SK-N-SH (cell line): ENCODE results near the gene SMPD2. TPM values are rescaled to one million over a fixed set of nuclear protein-coding genes. Genes with fewer than 3 reads are reported as not detected.

ENCODE experiments used
- CTCF ChIA-PET: fragments of 300-600, 350-600 bp; formaldehyde crosslinking; extraction: SDS; loops from one replicate; lab custom pipeline; 2021; lab: Yijun Ruan, JAX
- POLR2A ChIA-PET: fragments of 350-600 bp; sonication (Branson Sonifier 250); formaldehyde crosslinking; extraction: SDS; loops from one replicate; lab custom pipeline; 2020; ENCODE audit warnings: antibody characterized with exemption, inconsistent platforms; lab: Yijun Ruan, JAX
- DNase-seq: peaks from one replicate; pipeline ENCODE4 v3.0.0; 2012
- H2AFZ ChIP-seq: fragments of 200-600 bp; sonication (generic); 2 replicates; pipeline ENCODE4 v1.8.1; 2016; ENCODE audit warnings: antibody characterized with exemption, mild to moderate bottlenecking, low read depth
- H3F3A ChIP-seq: fragments of 200-600 bp; sonication (generic); replicated peaks from 2 replicates; pipeline ENCODE3; 2016; ENCODE audit warnings: antibody characterized with exemption, mild to moderate bottlenecking; ENCODE audit not compliant: insufficient read depth
- H3K27ac ChIP-seq, 2 experiments: fragments of 200-500 bp in 1 of 2; fragments of 200-600 bp in 1 of 2; sonication (Bioruptor generic) in 1 of 2; sonication (generic), shearing (Covaris generic) in 1 of 2; 2 replicates each; pipeline versions ENCODE4 v1.5.1 to v1.6.1; 2014 to 2016; ENCODE audit warnings: low read depth in 2 of 2, inconsistent platforms in 1 of 2, low read length in 1 of 2, mild to moderate bottlenecking in 1 of 2, mixed read lengths in 1 of 2
- H3K27me3 ChIP-seq: fragments of 200-600 bp; sonication (generic), shearing (Covaris generic); 2 replicates; pipeline ENCODE4 v1.6.1; 2016; ENCODE audit warnings: mixed run types; ENCODE audit not compliant: insufficient read depth
- H3K36me3 ChIP-seq, 2 experiments: fragments of 200-500 bp in 1 of 2; fragments of 200-600 bp in 1 of 2; sonication (Bioruptor generic) in 1 of 2; sonication (generic) in 1 of 2; replicated peaks in 1 of 2; 2 replicates each; pipeline versions ENCODE3 to v1.5.1; 2014 to 2016; ENCODE audit warnings: low read length in 1 of 2, mild to moderate bottlenecking in 1 of 2; ENCODE audit not compliant: insufficient read depth in 2 of 2, control insufficient read depth in 1 of 2
- H3K4me1 ChIP-seq, 2 experiments: fragments of 200-500 bp in 1 of 2; fragments of 200-600 bp in 1 of 2; sonication (Bioruptor generic) in 1 of 2; sonication (generic), shearing (Covaris generic) in 1 of 2; 2 replicates each; pipeline versions ENCODE4 v1.5.1 to v1.6.1; 2014 to 2016; ENCODE audit warnings: low read depth in 1 of 2, low read length in 1 of 2, mixed run types in 1 of 2; ENCODE audit not compliant: insufficient read depth in 2 of 2, control insufficient read depth in 1 of 2
- H3K4me2 ChIP-seq: fragments of 200-600 bp; sonication (generic), shearing (Covaris generic); 2 replicates; pipeline ENCODE4 v1.6.1; 2017; ENCODE audit warnings: mixed run types
- H3K4me3 ChIP-seq, 2 experiments: fragments of 200-500 bp in 1 of 2; fragments of 200-600 bp in 1 of 2; sonication (Bioruptor generic) in 1 of 2; sonication (generic), shearing (Covaris generic) in 1 of 2; 2 replicates each; pipeline versions ENCODE4 v1.5.1 to v1.8.1; 2014 to 2016; ENCODE audit warnings: low read depth in 2 of 2, inconsistent platforms in 1 of 2, low read length in 1 of 2, mild to moderate bottlenecking in 1 of 2, mixed read lengths in 1 of 2, moderate library complexity in 1 of 2
- H3K79me2 ChIP-seq: fragments of 200-600 bp; sonication (generic); 2 replicates; pipeline ENCODE4 v1.8.1; 2017; ENCODE audit warnings: mild to moderate bottlenecking; ENCODE audit not compliant: insufficient read depth
- H3K9ac ChIP-seq: fragments of 200-600 bp; sonication (generic); 2 replicates; pipeline ENCODE4 v1.6.1; 2017; ENCODE audit warnings: mixed run types
- H3K9me2 ChIP-seq: fragments of 200-600 bp; sonication (generic); 2 replicates; pipeline ENCODE4 v1.6.1; 2017; ENCODE audit warnings: mixed run types
- H3K9me3 ChIP-seq: fragments of 200-600 bp; sonication (generic); 2 replicates; pipeline ENCODE4 v1.6.1; 2017; ENCODE audit warnings: mixed run types, mild to moderate bottlenecking, moderate library complexity
- H4K20me1 ChIP-seq: fragments of 200-600 bp; sonication (generic); 2 replicates; pipeline ENCODE4 v1.6.1; 2017; ENCODE audit warnings: mild to moderate bottlenecking, mixed run types; ENCODE audit not compliant: insufficient read depth
- ELF1 ChIP-seq: IDR thresholded peaks from 2 replicates; pipeline ENCODE4 v1.4.0; 2012
- EZH2phosphoT487 ChIP-seq: fragments of 200-600 bp; sonication (generic); IDR thresholded peaks from 2 replicates; pipeline ENCODE4 v1.6.1; 2017; ENCODE audit warnings: low read depth, mixed run types, mild to moderate bottlenecking, antibody characterized with exemption, moderate library complexity, borderline replicate concordance
- FOXJ3 ChIP-seq: sonication (generic); formaldehyde crosslinking; IDR thresholded peaks from 2 replicates; pipeline ENCODE4 v1.5.1; 2020; ENCODE audit warnings: mild to moderate bottlenecking, missing genetic modification reagents
- GATA2 ChIP-seq: sonication (generic); formaldehyde crosslinking; IDR thresholded peaks from 2 replicates; pipeline ENCODE4 v1.5.0; 2020; ENCODE audit warnings: mild to moderate bottlenecking, missing genetic modification reagents
- JUND ChIP-seq: IDR thresholded peaks from 2 replicates; pipeline ENCODE4 v1.4.0; 2012
- NFIC ChIP-seq: IDR thresholded peaks from 2 replicates; pipeline ENCODE4 v1.4.0; 2012; ENCODE audit warnings: borderline replicate concordance
- RXRA ChIP-seq: IDR thresholded peaks from 2 replicates; pipeline ENCODE4 v1.4.0; 2012; ENCODE audit warnings: low read depth, mild to moderate bottlenecking, borderline replicate concordance
- WGBS: methylation state at CpG from one replicate; pipeline ENCODE4 v1.1.6; 2017; ENCODE audit warnings: low lambda C conversion rate; 5-methylcytosine and 5-hydroxymethylcytosine counted together
- polyA plus RNA-seq, 3 experiments: library from polyadenylated mRNA; depleted of rRNA; stranded (reverse); fragments of >200 nt; gene quantifications; 2 replicates each; pipeline ENCODE4 v1.2.3, GENCODE V29; 2012
- TF ChIP-seq, protein P1 (sequence below): fragments of 150-350 bp; IDR thresholded peaks from 2 replicates; pipeline ENCODE4 v1.6.1; 2017; ENCODE audit warnings: antibody characterized with exemption, low read length, low read depth, borderline replicate concordance
- TF ChIP-seq, protein P2 (sequence below): IDR thresholded peaks from 2 replicates; pipeline ENCODE4; 2012
- TF ChIP-seq, protein P3 (sequence below): IDR thresholded peaks from 2 replicates; pipeline ENCODE4 v1.4.0; 2012; ENCODE audit warnings: low read depth

Gene SMPD2
- polyA plus RNA-seq, 1 of the 3 experiments (the other 2 are of a cell fraction), result 9.7 TPM

DNA sequence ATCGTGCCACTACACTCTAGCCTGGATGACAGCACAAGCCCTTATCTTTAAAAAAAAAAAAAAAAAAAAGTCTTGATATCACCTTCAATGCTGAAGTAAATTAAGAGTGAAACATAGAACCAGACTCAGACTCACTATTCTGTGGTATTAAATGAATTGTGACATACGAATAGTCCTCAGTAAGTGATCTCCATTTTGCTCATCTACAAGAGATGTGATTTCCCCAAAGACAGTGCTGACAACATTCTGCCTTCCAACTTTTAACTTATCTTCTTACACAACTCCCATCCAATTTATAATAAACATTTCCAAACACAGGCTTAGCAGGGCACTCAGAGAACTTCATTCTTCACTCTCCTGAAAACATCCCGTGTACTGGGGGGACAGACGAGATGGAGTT is 34.5 kb downstream of the SMPD2 start:
- Histone ChIP-seq H3K9ac (no peak overlapping the region), H3F3A (no peaks in the 10 kb centered on the region), H2AFZ (no peak overlapping the region), H3K4me1 (peaks cover 0 to 3% of the 10 kb centered on the region in 2 experiments; a peak in 2 of 4 replicates), H3K79me2 (peaks cover 39% of the 10 kb centered on the region), H3K27me3 (no peaks in the 10 kb centered on the region), H3K9me3 (no peaks in the 10 kb centered on the region), H3K4me2 (no peak overlapping the region), H3K27ac (no peak overlapping the region), H3K4me3 (no peak overlapping the region), H4K20me1 (peaks cover 12% of the 10 kb centered on the region; the same call in 1 of the 2 replicates), H3K9me2 (no peaks in the 10 kb centered on the region), H3K36me3 (peaks cover 31 to 51% of the 10 kb centered on the region in 2 experiments)
- POLR2A ChIA-PET, result no interaction called here
- no peak for TF ChIP-seq EZH2phosphoT487
- WGBS, result 95% methylated on average over 4 of the region's 4 CpGs
- DNase-seq, result no peak
- CTCF ChIA-PET, result interaction anchor here (1.1 kb wide), 1 partner anchor 34 kb away, joined by 4 read pairs; the partner anchor contains the start of genes PPIL6 and SMPD2

DNA sequence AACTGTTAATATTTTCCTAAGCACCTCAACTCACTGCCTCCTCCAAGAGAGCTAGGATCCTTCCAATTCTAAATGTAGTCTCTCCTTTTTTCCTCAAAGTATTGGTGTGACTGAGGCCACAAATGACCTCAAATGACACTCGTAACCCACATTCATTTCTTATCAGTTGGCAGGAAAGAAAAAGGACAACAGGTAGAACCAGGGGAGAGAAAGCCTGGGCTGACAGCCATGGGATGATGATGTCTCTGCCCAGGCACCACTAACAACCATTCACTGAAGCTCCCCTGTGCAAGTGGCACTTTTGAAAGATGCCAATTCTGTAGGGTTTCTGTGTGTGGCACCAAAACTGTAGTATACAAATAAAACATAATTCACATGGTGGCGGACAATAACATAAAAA is 35.1 kb downstream of the SMPD2 start:
- Histone ChIP-seq H3K27ac (no peak overlapping the region), H3K36me3 (peaks cover 37 to 52% of the 10 kb centered on the region in 2 experiments), H4K20me1 (peaks cover 12% of the 10 kb centered on the region; the same call in 1 of the 2 replicates), H2AFZ (no peak overlapping the region), H3K9me3 (no peaks in the 10 kb centered on the region), H3K4me1 (peaks cover 0 to 8% of the 10 kb centered on the region in 2 experiments; a peak in 3 of 4 replicates), H3K79me2 (peaks cover 45% of the 10 kb centered on the region), H3K4me2 (no peak overlapping the region), H3K9ac (no peak overlapping the region), H3K4me3 (no peak overlapping the region), H3F3A (no peaks in the 10 kb centered on the region), H3K27me3 (no peaks in the 10 kb centered on the region), H3K9me2 (no peaks in the 10 kb centered on the region)
- no peak for DNase-seq
- ChIA-PET CTCF (interaction anchor here (1.1 kb wide), 1 partner anchor 35 kb away, joined by 4 read pairs; the partner anchor contains the start of genes PPIL6 and SMPD2), POLR2A (no interaction called here)
- TF ChIP-seq, protein P1, sequence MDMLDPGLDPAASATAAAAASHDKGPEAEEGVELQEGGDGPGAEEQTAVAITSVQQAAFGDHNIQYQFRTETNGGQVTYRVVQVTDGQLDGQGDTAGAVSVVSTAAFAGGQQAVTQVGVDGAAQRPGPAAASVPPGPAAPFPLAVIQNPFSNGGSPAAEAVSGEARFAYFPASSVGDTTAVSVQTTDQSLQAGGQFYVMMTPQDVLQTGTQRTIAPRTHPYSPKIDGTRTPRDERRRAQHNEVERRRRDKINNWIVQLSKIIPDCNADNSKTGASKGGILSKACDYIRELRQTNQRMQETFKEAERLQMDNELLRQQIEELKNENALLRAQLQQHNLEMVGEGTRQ, result no peak
- TF ChIP-seq, protein P2, sequence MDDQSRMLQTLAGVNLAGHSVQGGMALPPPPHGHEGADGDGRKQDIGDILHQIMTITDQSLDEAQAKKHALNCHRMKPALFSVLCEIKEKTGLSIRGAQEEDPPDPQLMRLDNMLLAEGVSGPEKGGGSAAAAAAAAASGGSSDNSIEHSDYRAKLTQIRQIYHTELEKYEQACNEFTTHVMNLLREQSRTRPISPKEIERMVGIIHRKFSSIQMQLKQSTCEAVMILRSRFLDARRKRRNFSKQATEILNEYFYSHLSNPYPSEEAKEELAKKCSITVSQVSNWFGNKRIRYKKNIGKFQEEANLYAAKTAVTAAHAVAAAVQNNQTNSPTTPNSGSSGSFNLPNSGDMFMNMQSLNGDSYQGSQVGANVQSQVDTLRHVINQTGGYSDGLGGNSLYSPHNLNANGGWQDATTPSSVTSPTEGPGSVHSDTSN, result no peak
- TF ChIP-seq FOXJ3 (CRISPR knock-in tag), result no peak
- TF ChIP-seq NFIC, result no peak
- TF ChIP-seq JUND, result no peak
- TF ChIP-seq, protein P3, sequence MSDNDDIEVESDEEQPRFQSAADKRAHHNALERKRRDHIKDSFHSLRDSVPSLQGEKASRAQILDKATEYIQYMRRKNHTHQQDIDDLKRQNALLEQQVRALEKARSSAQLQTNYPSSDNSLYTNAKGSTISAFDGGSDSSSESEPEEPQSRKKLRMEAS, result no peak
- no peak for TF ChIP-seq GATA2
- no peak for TF ChIP-seq RXRA
- no peak for TF ChIP-seq ELF1
- 97% methylated on average over 2 of the region's 2 CpGs for WGBS
